SK-N-SH (cell line): ENCODE data around the gene PODN. TPM values are rescaled to one million over a fixed set of nuclear protein-coding genes. Genes with fewer than 3 reads are reported as not detected.
A peak's percentile ranks its signal among the peaks of the same experiment; 100 is the strongest.

Experiments
- CTCF ChIA-PET: fragments of 300-600, 350-600 bp; formaldehyde crosslinking; extraction: SDS; loops from one replicate; lab custom pipeline; 2021; lab: Yijun Ruan, JAX
- POLR2A ChIA-PET: fragments of 350-600 bp; sonication (Branson Sonifier 250); formaldehyde crosslinking; extraction: SDS; loops from one replicate; lab custom pipeline; 2020; ENCODE audit warnings: antibody characterized with exemption, inconsistent platforms; lab: Yijun Ruan, JAX
- DNase-seq: peaks from one replicate; pipeline ENCODE4 v3.0.0; 2012
- H2AFZ ChIP-seq: fragments of 200-600 bp; sonication (generic); 2 replicates; pipeline ENCODE4 v1.8.1; 2016; ENCODE audit warnings: antibody characterized with exemption, mild to moderate bottlenecking, low read depth
- H3F3A ChIP-seq: fragments of 200-600 bp; sonication (generic); replicated peaks from 2 replicates; pipeline ENCODE3; 2016; ENCODE audit warnings: antibody characterized with exemption, mild to moderate bottlenecking; ENCODE audit not compliant: insufficient read depth
- H3K27ac ChIP-seq, 2 experiments: fragments of 200-500 bp in 1 of 2; fragments of 200-600 bp in 1 of 2; sonication (Bioruptor generic) in 1 of 2; sonication (generic), shearing (Covaris generic) in 1 of 2; 2 replicates each; pipeline versions ENCODE4 v1.5.1 to v1.6.1; 2014 to 2016; ENCODE audit warnings: low read depth in 2 of 2, inconsistent platforms in 1 of 2, low read length in 1 of 2, mild to moderate bottlenecking in 1 of 2, mixed read lengths in 1 of 2
- H3K27me3 ChIP-seq: fragments of 200-600 bp; sonication (generic), shearing (Covaris generic); 2 replicates; pipeline ENCODE4 v1.6.1; 2016; ENCODE audit warnings: mixed run types; ENCODE audit not compliant: insufficient read depth
- H3K36me3 ChIP-seq, 2 experiments: fragments of 200-500 bp in 1 of 2; fragments of 200-600 bp in 1 of 2; sonication (Bioruptor generic) in 1 of 2; sonication (generic) in 1 of 2; replicated peaks in 1 of 2; 2 replicates each; pipeline versions ENCODE3 to v1.5.1; 2014 to 2016; ENCODE audit warnings: low read length in 1 of 2, mild to moderate bottlenecking in 1 of 2; ENCODE audit not compliant: insufficient read depth in 2 of 2, control insufficient read depth in 1 of 2
- H3K4me1 ChIP-seq, 2 experiments: fragments of 200-500 bp in 1 of 2; fragments of 200-600 bp in 1 of 2; sonication (Bioruptor generic) in 1 of 2; sonication (generic), shearing (Covaris generic) in 1 of 2; 2 replicates each; pipeline versions ENCODE4 v1.5.1 to v1.6.1; 2014 to 2016; ENCODE audit warnings: low read depth in 1 of 2, low read length in 1 of 2, mixed run types in 1 of 2; ENCODE audit not compliant: insufficient read depth in 2 of 2, control insufficient read depth in 1 of 2
- H3K4me2 ChIP-seq: fragments of 200-600 bp; sonication (generic), shearing (Covaris generic); 2 replicates; pipeline ENCODE4 v1.6.1; 2017; ENCODE audit warnings: mixed run types
- H3K4me3 ChIP-seq, 2 experiments: fragments of 200-500 bp in 1 of 2; fragments of 200-600 bp in 1 of 2; sonication (Bioruptor generic) in 1 of 2; sonication (generic), shearing (Covaris generic) in 1 of 2; 2 replicates each; pipeline versions ENCODE4 v1.5.1 to v1.8.1; 2014 to 2016; ENCODE audit warnings: low read depth in 2 of 2, inconsistent platforms in 1 of 2, low read length in 1 of 2, mild to moderate bottlenecking in 1 of 2, mixed read lengths in 1 of 2, moderate library complexity in 1 of 2
- H3K79me2 ChIP-seq: fragments of 200-600 bp; sonication (generic); 2 replicates; pipeline ENCODE4 v1.8.1; 2017; ENCODE audit warnings: mild to moderate bottlenecking; ENCODE audit not compliant: insufficient read depth
- H3K9ac ChIP-seq: fragments of 200-600 bp; sonication (generic); 2 replicates; pipeline ENCODE4 v1.6.1; 2017; ENCODE audit warnings: mixed run types
- H3K9me2 ChIP-seq: fragments of 200-600 bp; sonication (generic); 2 replicates; pipeline ENCODE4 v1.6.1; 2017; ENCODE audit warnings: mixed run types
- H3K9me3 ChIP-seq: fragments of 200-600 bp; sonication (generic); 2 replicates; pipeline ENCODE4 v1.6.1; 2017; ENCODE audit warnings: mixed run types, mild to moderate bottlenecking, moderate library complexity
- H4K20me1 ChIP-seq: fragments of 200-600 bp; sonication (generic); 2 replicates; pipeline ENCODE4 v1.6.1; 2017; ENCODE audit warnings: mild to moderate bottlenecking, mixed run types; ENCODE audit not compliant: insufficient read depth
- CHD2 ChIP-seq: fragments of 150-350 bp; IDR thresholded peaks from 2 replicates; pipeline ENCODE4 v1.6.1; 2018; ENCODE audit warnings: low read length; ENCODE audit not compliant: partially characterized antibody
- FOXM1 ChIP-seq: IDR thresholded peaks from 2 replicates; pipeline ENCODE4 v1.4.0; 2012; ENCODE audit warnings: low read depth, mild to moderate bottlenecking
- GATA2 ChIP-seq: sonication (generic); formaldehyde crosslinking; IDR thresholded peaks from 2 replicates; pipeline ENCODE4 v1.5.0; 2020; ENCODE audit warnings: mild to moderate bottlenecking, missing genetic modification reagents
- MEF2A ChIP-seq: IDR thresholded peaks from 2 replicates; pipeline ENCODE4 v1.4.0; 2012; ENCODE audit warnings: low read depth, borderline replicate concordance
- NRF1 ChIP-seq: IDR thresholded peaks from 2 replicates; pipeline ENCODE4 v1.6.1; 2012; ENCODE audit warnings: low read depth, mild to moderate bottlenecking, low read length
- SMC3 ChIP-seq: IDR thresholded peaks from 2 replicates; pipeline ENCODE4 v1.6.1; 2012; ENCODE audit warnings: low read depth, low read length, improper control_type of control experiment
- USF2 ChIP-seq: fragments of 150-350 bp; IDR thresholded peaks from 2 replicates; pipeline ENCODE4 v1.6.1; 2017; ENCODE audit warnings: antibody characterized with exemption, low read length, low read depth, borderline replicate concordance
- WGBS: methylation state at CpG from one replicate; pipeline ENCODE4 v1.1.6; 2017; ENCODE audit warnings: low lambda C conversion rate; 5-methylcytosine and 5-hydroxymethylcytosine counted together
- polyA plus RNA-seq, 3 experiments: library from polyadenylated mRNA; depleted of rRNA; stranded (reverse); fragments of >200 nt; gene quantifications; 2 replicates each; pipeline ENCODE4 v1.2.3, GENCODE V29; 2012
- TF ChIP-seq, protein P1 (sequence below): fragments of 200-600 bp; sonication (generic); IDR thresholded peaks from 2 replicates; pipeline ENCODE4 v1.6.1; 2017; ENCODE audit warnings: antibody characterized with exemption, mild to moderate bottlenecking, moderate library complexity

The PODN gene
- polyA plus RNA-seq, 1 of the 3 experiments (the other 2 are of a cell fraction): 2.0 TPM

- H3K4me1 ChIP-seq: peaks cover 8 to 9% of the 10 kb centered on the region in 2 experiments; a peak in 1 of 4 replicates
- H3K79me2 ChIP-seq: peaks cover 46% of the 10 kb centered on the region
- 93% methylated on average over 1 of the region's 1 CpG for WGBS
- no peak for TF ChIP-seq FOXM1
- TF ChIP-seq SMC3: no peak
- TF ChIP-seq MEF2A: no peak
- no peak for TF ChIP-seq CHD2
- no peaks in the 10 kb centered on the region for H3K9me3 ChIP-seq
- POLR2A ChIA-PET: no interaction called here
- H3K27ac ChIP-seq: no peak overlapping the region
- H3F3A ChIP-seq: no peaks in the 10 kb centered on the region
- H3K9me2 ChIP-seq: no peaks in the 10 kb centered on the region
- DNase-seq: no peak
- no peaks in the 10 kb centered on the region for H3K27me3 ChIP-seq
- no peak overlapping the region for H3K4me3 ChIP-seq
- H2AFZ ChIP-seq: no peak overlapping the region
- peaks cover 0 to 4% of the 10 kb centered on the region in 2 experiments for H3K36me3 ChIP-seq
- H3K9ac ChIP-seq: no peak overlapping the region
- H3K4me2 ChIP-seq: peak overlapping the region; percentile 82
- no peaks in the 10 kb centered on the region for H4K20me1 ChIP-seq
- CTCF ChIA-PET: interaction anchor here (0.6 kb wide), 1 partner anchor 163 kb away, joined by 3 read pairs; no protein-coding TSS in a partner anchor
Observed at GRCh38 chr1:53016705-53017104, 45.3 kb upstream of the PODN start.

DNA sequence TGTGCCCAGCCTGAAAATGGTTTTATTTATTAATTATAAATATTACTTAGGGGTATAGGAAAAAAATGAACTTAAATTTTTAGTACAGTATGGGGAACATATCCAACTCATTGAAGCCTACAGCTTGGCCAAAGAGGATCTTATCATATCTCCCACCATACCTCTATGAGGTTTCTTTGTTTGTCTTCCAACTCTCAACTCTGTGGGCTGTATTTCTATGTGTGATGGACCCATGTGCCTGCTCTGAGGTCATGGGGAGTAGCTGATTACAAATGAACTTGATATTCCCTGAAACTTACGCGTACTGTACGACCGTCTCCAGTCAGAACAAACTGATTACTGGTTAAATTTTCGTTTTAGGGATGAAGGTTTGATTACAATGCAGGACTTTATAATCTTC is 41.4 kb upstream of the PODN start:
- POLR2A ChIA-PET: no interaction called here

More for the DNA sequence above, 41.4 kb upstream of the PODN start:
- Histone ChIP-seq H3K9me3 (no peaks in the 10 kb centered on the region), H3K36me3 (peaks cover 0 to 8% of the 10 kb centered on the region in 2 experiments), H3K4me3 (no peak overlapping the region), H4K20me1 (no peaks in the 10 kb centered on the region), H3K9me2 (no peaks in the 10 kb centered on the region), H2AFZ (no peak overlapping the region), H3F3A (no peaks in the 10 kb centered on the region), H3K79me2 (peaks cover 68% of the 10 kb centered on the region), H3K4me1 (peaks cover 7 to 9% of the 10 kb centered on the region in 2 experiments; a peak in 3 of 4 replicates), H3K27me3 (no peaks in the 10 kb centered on the region), H3K9ac (no peak overlapping the region), H3K27ac (no peak overlapping the region), H3K4me2 (no peak overlapping the region)
- TF ChIP-seq NRF1: no peak
- TF ChIP-seq, protein P1, sequence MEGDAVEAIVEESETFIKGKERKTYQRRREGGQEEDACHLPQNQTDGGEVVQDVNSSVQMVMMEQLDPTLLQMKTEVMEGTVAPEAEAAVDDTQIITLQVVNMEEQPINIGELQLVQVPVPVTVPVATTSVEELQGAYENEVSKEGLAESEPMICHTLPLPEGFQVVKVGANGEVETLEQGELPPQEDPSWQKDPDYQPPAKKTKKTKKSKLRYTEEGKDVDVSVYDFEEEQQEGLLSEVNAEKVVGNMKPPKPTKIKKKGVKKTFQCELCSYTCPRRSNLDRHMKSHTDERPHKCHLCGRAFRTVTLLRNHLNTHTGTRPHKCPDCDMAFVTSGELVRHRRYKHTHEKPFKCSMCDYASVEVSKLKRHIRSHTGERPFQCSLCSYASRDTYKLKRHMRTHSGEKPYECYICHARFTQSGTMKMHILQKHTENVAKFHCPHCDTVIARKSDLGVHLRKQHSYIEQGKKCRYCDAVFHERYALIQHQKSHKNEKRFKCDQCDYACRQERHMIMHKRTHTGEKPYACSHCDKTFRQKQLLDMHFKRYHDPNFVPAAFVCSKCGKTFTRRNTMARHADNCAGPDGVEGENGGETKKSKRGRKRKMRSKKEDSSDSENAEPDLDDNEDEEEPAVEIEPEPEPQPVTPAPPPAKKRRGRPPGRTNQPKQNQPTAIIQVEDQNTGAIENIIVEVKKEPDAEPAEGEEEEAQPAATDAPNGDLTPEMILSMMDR: no peak
- no peak for TF ChIP-seq USF2
- no peak for TF ChIP-seq GATA2 (CRISPR knock-in tag)
- CTCF ChIA-PET: no interaction called here
- 77% methylated on average over 5 of the region's 5 CpGs for WGBS
- no peak for DNase-seq
